ENCODE data around the gene ZAP70.

The ZAP70 gene

GRCh38 chr2:97717613-97717995 lies 4.2 kb downstream of the ZAP70 start:
- DNase-seq (ENCODE audit: low read depth) = no peak

- no peak for DNase-seq (ENCODE audit: low read depth)
Measured at GRCh38 chr2:97718051-97718882, 4.9 kb downstream of the ZAP70 start.

GRCh38 chr2:97718942-97719341 lies 5.6 kb downstream of the ZAP70 start:
- DNase-seq (ENCODE audit: low read depth) = no peak

- no peak for DNase-seq (ENCODE audit: low read depth)
Measured at GRCh38 chr2:97719362-97720155, 6.2 kb downstream of the ZAP70 start.

GRCh38 chr2:97720746-97721145 lies 7.4 kb downstream of the ZAP70 start:
- no peak for DNase-seq (ENCODE audit: low read depth)

- no peak for DNase-seq (ENCODE audit: low read depth)
Measured at GRCh38 chr2:97722227-97722626, 8.9 kb downstream of the ZAP70 start.

- no peak for DNase-seq (ENCODE audit: low read depth)
Measured at GRCh38 chr2:97723156-97724072, 10.0 kb downstream of the ZAP70 start.

GRCh38 chr2:97724073-97724410 lies 10.7 kb downstream of the ZAP70 start:
- no peak for DNase-seq (ENCODE audit: low read depth)

GRCh38 chr2:97724501-97724900 lies 11.1 kb downstream of the ZAP70 start:
- no peak for DNase-seq (ENCODE audit: low read depth)

GRCh38 chr2:97724946-97725688 lies 11.7 kb downstream of the ZAP70 start:
- no peak for DNase-seq (ENCODE audit: low read depth)

- no peak for DNase-seq (ENCODE audit: low read depth)
Measured at GRCh38 chr2:97726261-97727064, 13.1 kb downstream of the ZAP70 start.

- no peak for DNase-seq (ENCODE audit: low read depth)
Measured at GRCh38 chr2:97727296-97727695, 13.9 kb downstream of the ZAP70 start.

- DNase-seq (ENCODE audit: low read depth) = no peak
Measured at GRCh38 chr2:97728091-97728731, 14.8 kb downstream of the ZAP70 start.

GRCh38 chr2:97730245-97730644 lies 16.9 kb downstream of the ZAP70 start:
- no peak for DNase-seq (ENCODE audit: low read depth)

GRCh38 chr2:97731274-97732020 lies 18.1 kb downstream of the ZAP70 start:
- DNase-seq (ENCODE audit: low read depth) = no peak

- DNase-seq (ENCODE audit: low read depth) = no peak
Measured at GRCh38 chr2:97732436-97733340, 19.3 kb downstream of the ZAP70 start.

GRCh38 chr2:97733341-97734035 lies 20.1 kb downstream of the ZAP70 start:
- DNase-seq (ENCODE audit: low read depth) = no peak
